Esophagus (tissue), 2 donors: ENCODE data around the gene POLR2E. TPM values are rescaled to one million over a fixed set of nuclear protein-coding genes. Genes with fewer than 3 reads are reported as not detected.
"Not testable (repeated sequence)": the region's sequence is repeated elsewhere in the genome, so short reads cannot be mapped to it uniquely, and the experiment has no call there.

Experiments
- H3K27ac ChIP-seq, 2 donors: one replicate each; pipeline ENCODE4 v1.5.1; 2013; ENCODE audit warnings: low read depth in 2 of 2, mild to moderate bottlenecking in 2 of 2, inconsistent platforms in 1 of 2, low read length in 1 of 2, moderate library complexity in 1 of 2
- H3K27me3 ChIP-seq, 2 donors: one replicate each; pipeline ENCODE4 v1.6.1; 2013; ENCODE audit warnings: low read length in 2 of 2, control low read depth in 1 of 2, mild to moderate bottlenecking in 1 of 2; ENCODE audit not compliant: insufficient read depth in 2 of 2, control insufficient read depth in 1 of 2
- H3K36me3 ChIP-seq, 2 donors: one replicate each; pipeline ENCODE4 v1.6.1; 2013; ENCODE audit warnings: low read length in 1 of 2; ENCODE audit not compliant: control insufficient read depth in 2 of 2, insufficient read depth in 2 of 2
- H3K4me1 ChIP-seq, 2 donors: one replicate each; pipeline ENCODE4 v1.6.1; 2013; ENCODE audit warnings: low read length in 1 of 2; ENCODE audit not compliant: control insufficient read depth in 2 of 2, insufficient read depth in 2 of 2
- H3K4me3 ChIP-seq, 2 donors: one replicate each; pipeline ENCODE4 v1.5.1; 2013; ENCODE audit warnings: low read length in 2 of 2, mild to moderate bottlenecking in 2 of 2, low read depth in 1 of 2, moderate library complexity in 1 of 2
- H3K9me3 ChIP-seq, 2 donors: one replicate each; pipeline ENCODE4 v1.6.1; 2013; ENCODE audit warnings: mild to moderate bottlenecking in 2 of 2, low read depth in 1 of 2, low read length in 1 of 2, moderate library complexity in 1 of 2; ENCODE audit not compliant: control insufficient read depth in 2 of 2, insufficient read depth in 1 of 2
- WGBS, 2 donors: extraction: QIAGEN DNeasy Blood & Tissue Kit; methylation state at CpG; one replicate each; pipeline ENCODE4 v1.1.7; 2013; 5-methylcytosine and 5-hydroxymethylcytosine counted together
- polyA plus RNA-seq, 2 donors: library from polyadenylated mRNA; stranded (reverse); fragments of 200-250 nt; gene quantifications; one replicate each; pipeline ENCODE4 v1.2.3, GENCODE V29; 2013
- donor health status: healthy with polysubstance abuse.
- donor health status: Bipolar disorder and iron deficiency.

POLR2E gene
- polyA plus RNA-seq, 2 donors: 77.9 to 162 TPM

- 91% methylated on average over 50 of the region's 50 CpGs for WGBS, 2 donors
Observed at GRCh38 chr19:1119475-1120217, 24.5 kb upstream of the POLR2E start.

GRCh38 chr19:1118999-1119398 is 23.8 kb upstream of the POLR2E start:
- Histone ChIP-seq H3K27ac (no peak overlapping the region), H3K4me1 (peaks cover 0 to 27% of the 10 kb centered on the region in 2 donors), H3K36me3 (peaks cover 13 to 73% of the 10 kb centered on the region in 2 donors), H3K4me3 (no peak overlapping the region), H3K9me3 (peaks cover 0 to 3% of the 10 kb centered on the region in 2 donors), H3K27me3 (no peaks in the 10 kb centered on the region)
- WGBS, 2 donors: 92 to 93% methylated on average over 32 to 34 of the region's 34 CpGs

More at GRCh38 chr19:1119475-1120217, 24.5 kb upstream of the POLR2E start:
- H3K36me3 ChIP-seq: peaks cover 18 to 74% of the 10 kb centered on the region in 2 donors
- no peak overlapping the region for H3K27ac ChIP-seq
- no peak overlapping the region for H3K4me3 ChIP-seq
- H3K27me3 ChIP-seq: no peaks in the 10 kb centered on the region
- H3K9me3 ChIP-seq: peaks cover 0 to 3% of the 10 kb centered on the region in 2 donors
- peaks cover 0 to 24% of the 10 kb centered on the region in 2 donors for H3K4me1 ChIP-seq

GRCh38 chr19:1117654-1118053 is 22.5 kb upstream of the POLR2E start:
- H3K4me3 ChIP-seq: no peak overlapping the region
- peaks cover 5 to 36% of the 10 kb centered on the region in 2 donors for H3K4me1 ChIP-seq
- WGBS, 2 donors: 63 to 77% methylated on average over 16 of the region's 16 CpGs
- H3K27ac ChIP-seq: peak overlapping the region in 1 of 2 donors; percentile 43
- H3K36me3 ChIP-seq: peaks cover 13 to 73% of the 10 kb centered on the region in 2 donors
- H3K9me3 ChIP-seq: no peaks in the 10 kb centered on the region
- no peaks in the 10 kb centered on the region for H3K27me3 ChIP-seq

GRCh38 chr19:1116726-1117581 is 21.8 kb upstream of the POLR2E start:
- 73 to 83% methylated on average over 52 of the region's 52 CpGs for WGBS, 2 donors
- H3K27me3 ChIP-seq: no peaks in the 10 kb centered on the region
- peaks cover 13 to 70% of the 10 kb centered on the region in 2 donors for H3K36me3 ChIP-seq
- H3K27ac ChIP-seq: peak overlapping the region in 1 of 2 donors; percentile 3
- no peaks in the 10 kb centered on the region for H3K9me3 ChIP-seq
- peaks cover 6 to 42% of the 10 kb centered on the region in 2 donors for H3K4me1 ChIP-seq
- H3K4me3 ChIP-seq: no peak overlapping the region

- H3K4me3 ChIP-seq: no peak overlapping the region
- no peaks in the 10 kb centered on the region for H3K9me3 ChIP-seq
- H3K27me3 ChIP-seq: no peaks in the 10 kb centered on the region
- peaks cover 17 to 66% of the 10 kb centered on the region in 2 donors for H3K36me3 ChIP-seq
- H3K4me1 ChIP-seq: peaks cover 6 to 44% of the 10 kb centered on the region in 2 donors
- H3K27ac ChIP-seq: no peak overlapping the region
- WGBS, 2 donors: 89 to 93% methylated on average over 35 of the region's 35 CpGs
Observed at GRCh38 chr19:1115646-1116420, 20.7 kb upstream of the POLR2E start.

GRCh38 chr19:1114728-1115127 is 19.6 kb upstream of the POLR2E start:
- not testable (repeated sequence) for H3K9me3 ChIP-seq, H3K27ac ChIP-seq, H3K4me3 ChIP-seq, H3K27me3 ChIP-seq
- WGBS, 2 donors: 87 to 89% methylated on average over 9 of the region's 9 CpGs
- Histone ChIP-seq H3K4me1 (peaks cover 6 to 47% of the 10 kb centered on the region in 2 donors), H3K36me3 (peaks cover 17 to 69% of the 10 kb centered on the region in 2 donors)

GRCh38 chr19:1113986-1114483 is 18.9 kb upstream of the POLR2E start:
- H3K27me3 ChIP-seq: no peaks in the 10 kb centered on the region
- H3K4me1 ChIP-seq: peaks cover 6 to 45% of the 10 kb centered on the region in 2 donors
- peaks cover 14 to 69% of the 10 kb centered on the region in 2 donors for H3K36me3 ChIP-seq
- peak overlapping the region; percentile 62 to 83 for H3K27ac ChIP-seq
- H3K4me3 ChIP-seq: no peak overlapping the region
- no peaks in the 10 kb centered on the region for H3K9me3 ChIP-seq
- 84 to 87% methylated on average over 25 of the region's 25 CpGs for WGBS, 2 donors

- H3K4me3 ChIP-seq: no peak overlapping the region
- H3K27me3 ChIP-seq: no peaks in the 10 kb centered on the region
- peaks cover 6 to 43% of the 10 kb centered on the region in 2 donors for H3K4me1 ChIP-seq
- no peaks in the 10 kb centered on the region for H3K9me3 ChIP-seq
- peaks cover 14 to 72% of the 10 kb centered on the region in 2 donors for H3K36me3 ChIP-seq
- peak overlapping the region; percentile 66 to 83 for H3K27ac ChIP-seq
- WGBS, 2 donors: 30 to 37% methylated on average over 31 to 44 of the region's 44 CpGs
Observed at GRCh38 chr19:1113030-1113985, 18.1 kb upstream of the POLR2E start.
